Uterus (tissue), 2 donors: ENCODE results near the gene FAM110D.

Source experiments
- POLR2A ChIP-seq, 2 donors: fragments of 450-650 bp; IDR thresholded peaks; one replicate each; pipeline ENCODE4 v1.6.1; 2016; ENCODE audit warnings: antibody characterized with exemption in 2 of 2, mild to moderate bottlenecking in 1 of 2, moderate library complexity in 1 of 2
- TF ChIP-seq, protein P1 (sequence below), 4 experiments: fragments of 200-600 bp in 2 of 4; fragments of 450-650 bp in 2 of 4; sonication (generic) in 2 of 4; IDR thresholded peaks; one replicate each; pipeline ENCODE4 v1.5.1; 2016 to 2019; ENCODE audit warnings: antibody characterized with exemption in 4 of 4, mild to moderate bottlenecking in 2 of 4, moderate library complexity in 1 of 4

DNA sequence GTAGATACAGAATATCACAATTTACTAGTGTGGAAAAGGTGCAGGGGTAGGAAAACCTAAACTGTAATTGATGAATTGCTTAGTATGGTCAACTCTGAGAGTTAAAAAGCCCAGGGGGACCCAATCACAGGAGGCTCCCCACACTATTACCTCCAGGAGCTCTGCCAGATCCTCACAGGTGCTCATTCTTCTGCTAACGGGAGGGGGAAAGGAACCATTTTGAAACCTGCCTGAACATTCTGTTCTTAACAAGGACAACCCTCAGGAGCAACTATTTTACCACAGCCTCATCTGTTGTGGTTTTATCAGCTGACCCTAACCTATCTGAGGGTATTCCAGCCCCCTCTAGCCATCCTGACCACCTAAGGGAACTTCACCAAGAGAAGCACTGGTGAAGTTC is 28.2 kb upstream of the FAM110D start:
- TF ChIP-seq, protein P1, sequence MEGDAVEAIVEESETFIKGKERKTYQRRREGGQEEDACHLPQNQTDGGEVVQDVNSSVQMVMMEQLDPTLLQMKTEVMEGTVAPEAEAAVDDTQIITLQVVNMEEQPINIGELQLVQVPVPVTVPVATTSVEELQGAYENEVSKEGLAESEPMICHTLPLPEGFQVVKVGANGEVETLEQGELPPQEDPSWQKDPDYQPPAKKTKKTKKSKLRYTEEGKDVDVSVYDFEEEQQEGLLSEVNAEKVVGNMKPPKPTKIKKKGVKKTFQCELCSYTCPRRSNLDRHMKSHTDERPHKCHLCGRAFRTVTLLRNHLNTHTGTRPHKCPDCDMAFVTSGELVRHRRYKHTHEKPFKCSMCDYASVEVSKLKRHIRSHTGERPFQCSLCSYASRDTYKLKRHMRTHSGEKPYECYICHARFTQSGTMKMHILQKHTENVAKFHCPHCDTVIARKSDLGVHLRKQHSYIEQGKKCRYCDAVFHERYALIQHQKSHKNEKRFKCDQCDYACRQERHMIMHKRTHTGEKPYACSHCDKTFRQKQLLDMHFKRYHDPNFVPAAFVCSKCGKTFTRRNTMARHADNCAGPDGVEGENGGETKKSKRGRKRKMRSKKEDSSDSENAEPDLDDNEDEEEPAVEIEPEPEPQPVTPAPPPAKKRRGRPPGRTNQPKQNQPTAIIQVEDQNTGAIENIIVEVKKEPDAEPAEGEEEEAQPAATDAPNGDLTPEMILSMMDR (IDR thresholded peaks at IDR 0.05), result no peak
- TF ChIP-seq POLR2A (IDR thresholded peaks at IDR 0.05), result no peak
